HCT116 (cell line): ENCODE data around the gene CUX1. TPM values are rescaled to one million over a fixed set of nuclear protein-coding genes. Genes with fewer than 3 reads are reported as not detected.
"Not testable (repeated sequence)": the region's sequence is repeated elsewhere in the genome, so short reads cannot be mapped to it uniquely, and the experiment has no call there.

Source experiments
- ATAC-seq: fragments of 200-7000 bp; cut with Tn5 transposase; 2 replicates; pipeline ENCODE4 v1.9.1; 2020; ENCODE audit warnings: mild to moderate bottlenecking, moderate library complexity
- BruUV-seq: library from RNA; stranded (reverse); fragments of 400-500 nt; replicated peaks from 2 replicates; lab custom pipeline; 2021; lab: Mats Ljungman, UMichigan
- CTCF ChIA-PET: fragments of 300-600 bp; sonication (Branson Sonifier 250); formaldehyde crosslinking; loops from one replicate; lab custom pipeline; 2021; ENCODE audit warnings: antibody characterized with exemption; lab: Charles Lee
- POLR2A ChIA-PET: fragments of 300-600, 350-600 bp; sonication (Branson Sonifier 250); formaldehyde crosslinking; loops from one replicate; lab custom pipeline; 2021; ENCODE audit warnings: antibody characterized with exemption; lab: Charles Lee
- RAD21 ChIA-PET, 2 experiments: fragments of 300-600 bp; sonication (Branson Sonifier 250); formaldehyde crosslinking; loops; one replicate each; lab custom pipeline; 2023; ENCODE audit warnings: low total read pairs in 2 of 2; ENCODE audit not compliant: uncharacterized antibody in 2 of 2, unreplicated experiment in 2 of 2, low non-redundant PET in 1 of 2; lab: Charles Lee
- DNase-seq: peaks from one replicate; pipeline ENCODE4 v3.0.0-alpha.2; 2010; ENCODE audit warnings: low read depth, low spot score
- H2AFZ ChIP-seq: fragments of 200-600 bp; shearing (Covaris generic), sonication (generic); 2 replicates; pipeline ENCODE4 v1.6.1; 2017; ENCODE audit warnings: low read depth, mixed run types, mixed read lengths, antibody characterized with exemption, low read length; ENCODE audit not compliant: poor library complexity, severe bottlenecking
- H3K27ac ChIP-seq: 2 replicates; pipeline ENCODE4 v1.5.1; 2012; ENCODE audit warnings: low read depth, low read length
- H3K27me3 ChIP-seq: fragments of 200-600 bp; sonication (generic); 2 replicates; pipeline ENCODE4 v1.6.1; 2016; ENCODE audit warnings: mixed run types, low read length, mixed read lengths; ENCODE audit not compliant: insufficient read depth
- H3K36me3 ChIP-seq, 2 experiments: fragments of 200-500 bp in 1 of 2; fragments of 200-600 bp in 1 of 2; sonication (Bioruptor generic) in 1 of 2; sonication (generic) in 1 of 2; 2 replicates each; pipeline versions ENCODE4 v1.5.1 to v1.6.1; 2014 to 2016; ENCODE audit warnings: low read length in 2 of 2, inconsistent platforms in 1 of 2, mixed read lengths in 1 of 2, mixed run types in 1 of 2; ENCODE audit not compliant: insufficient read depth in 2 of 2, control insufficient read depth in 1 of 2
- H3K4me1 ChIP-seq, 2 experiments: fragments of 200-600 bp in 1 of 2; sonication (generic) in 1 of 2; 2 replicates each; pipeline versions ENCODE4 v1.5.1 to v1.6.1; 2012 to 2017; ENCODE audit warnings: low read length in 2 of 2, inconsistent platforms in 1 of 2, mild to moderate bottlenecking in 1 of 2, mixed read lengths in 1 of 2, mixed run types in 1 of 2, moderate library complexity in 1 of 2; ENCODE audit not compliant: insufficient read depth in 2 of 2, control insufficient read depth in 1 of 2
- H3K4me2 ChIP-seq: fragments of 200-600 bp; sonication (generic); 2 replicates; pipeline ENCODE4 v1.6.1; 2017; ENCODE audit warnings: mixed run types, low read length, mixed read lengths
- H3K4me3 ChIP-seq, 2 experiments: fragments of 200-600 bp in 1 of 2; sonication (generic) in 1 of 2; replicated peaks in 1 of 2; 2 replicates each; pipeline ENCODE4 v1.5.1; 2011 to 2016; ENCODE audit warnings: low read length in 2 of 2, control low read depth in 1 of 2, low read depth in 1 of 2, mild to moderate bottlenecking in 1 of 2, mixed read lengths in 1 of 2, mixed run types in 1 of 2
- H3K79me2 ChIP-seq: fragments of 200-600 bp; sonication (generic); 2 replicates; pipeline ENCODE4 v1.6.1; 2017; ENCODE audit warnings: mild to moderate bottlenecking, mixed run types, low read length, moderate library complexity, mixed read lengths; ENCODE audit not compliant: insufficient read depth
- H3K9ac ChIP-seq: fragments of 200-600 bp; sonication (generic); 2 replicates; pipeline ENCODE4 v1.6.1; 2016; ENCODE audit warnings: low read length, mixed read lengths
- H3K9me2 ChIP-seq: fragments of 200-600 bp; sonication (generic), shearing (Covaris generic); 2 replicates; pipeline ENCODE4 v1.6.1; 2017; ENCODE audit warnings: mixed run types, mild to moderate bottlenecking, moderate library complexity; ENCODE audit not compliant: insufficient read depth
- H3K9me3 ChIP-seq, 2 experiments: fragments of 200-500 bp in 1 of 2; fragments of 200-600 bp in 1 of 2; sonication (Bioruptor generic) in 1 of 2; sonication (generic) in 1 of 2; 2 replicates each; pipeline ENCODE4 v1.6.1; 2014 to 2017; ENCODE audit warnings: low read length in 2 of 2, mixed read lengths in 2 of 2, inconsistent platforms in 1 of 2, low read depth in 1 of 2, mild to moderate bottlenecking in 1 of 2, mixed run types in 1 of 2, moderate library complexity in 1 of 2; ENCODE audit not compliant: control insufficient read depth in 1 of 2, insufficient read depth in 1 of 2
- H4K20me1 ChIP-seq: fragments of 200-600 bp; sonication (generic), shearing (Covaris generic); 2 replicates; pipeline ENCODE4 v1.6.1; 2017; ENCODE audit warnings: mixed run types, mild to moderate bottlenecking, moderate library complexity; ENCODE audit not compliant: insufficient read depth
- CEBPB ChIP-seq: IDR thresholded peaks from 2 replicates; pipeline ENCODE4 v1.6.1; 2012; ENCODE audit warnings: low read depth
- CTCF ChIP-seq, 3 experiments: fragments of 200-600 bp in 1 of 3; sonication (generic) in 1 of 3; IDR thresholded peaks in 2 of 3; conservative IDR thresholded peaks in 1 of 3; 2 replicates each; pipeline ENCODE4 v1.5.1; 2012 to 2017; ENCODE audit warnings: low read depth in 2 of 3, low read length in 2 of 3, antibody characterized with exemption in 1 of 3, borderline replicate concordance in 1 of 3, control low read depth in 1 of 3, mild to moderate bottlenecking in 1 of 3, mixed read lengths in 1 of 3, mixed run types in 1 of 3, moderate library complexity in 1 of 3; ENCODE audit not compliant: insufficient read depth in 1 of 3
- ELF1 ChIP-seq: IDR thresholded peaks from 2 replicates; pipeline ENCODE4 v1.6.1; 2012; ENCODE audit warnings: low read depth, borderline replicate concordance
- EZH2phosphoT487 ChIP-seq: fragments of 200-600 bp; IDR thresholded peaks from 2 replicates; pipeline ENCODE4 v1.6.1; 2018; ENCODE audit warnings: antibody characterized with exemption, borderline replicate concordance
- FOSL1 ChIP-seq: IDR thresholded peaks from 2 replicates; pipeline ENCODE4 v1.6.1; 2012; ENCODE audit warnings: low read depth
- POLR2A ChIP-seq: IDR thresholded peaks from 2 replicates; pipeline ENCODE4 v1.7.0; 2011; ENCODE audit warnings: borderline replicate concordance; ENCODE audit not compliant: insufficient read depth, insufficient read length; ENCODE audit errors: extremely low read depth
- RAD21 ChIP-seq: IDR thresholded peaks from 2 replicates; pipeline ENCODE4 v1.6.1; 2012; ENCODE audit warnings: low read depth, mild to moderate bottlenecking
- SIN3A ChIP-seq: IDR thresholded peaks from 2 replicates; pipeline ENCODE4 v1.6.1; 2012; ENCODE audit warnings: low read depth
- SRF ChIP-seq: IDR thresholded peaks from 2 replicates; pipeline ENCODE4 v1.6.1; 2012; ENCODE audit warnings: low read depth
- intact Hi-C: fragments of 100-400 bp; cut with micrococcal nuclease; formaldehyde crosslinking; loops from 2 replicates; pipeline ENCODE4 v1.10.0; 2022
- total RNA-seq: library from RNA; stranded (reverse); gene quantifications from one replicate; pipeline ENCODE4 v1.2.1, GENCODE V29; 2021; ENCODE audit not compliant: unreplicated experiment

The CUX1 gene
- total RNA-seq, 1 experiment from 2014 or later: 68.9 TPM

DNA sequence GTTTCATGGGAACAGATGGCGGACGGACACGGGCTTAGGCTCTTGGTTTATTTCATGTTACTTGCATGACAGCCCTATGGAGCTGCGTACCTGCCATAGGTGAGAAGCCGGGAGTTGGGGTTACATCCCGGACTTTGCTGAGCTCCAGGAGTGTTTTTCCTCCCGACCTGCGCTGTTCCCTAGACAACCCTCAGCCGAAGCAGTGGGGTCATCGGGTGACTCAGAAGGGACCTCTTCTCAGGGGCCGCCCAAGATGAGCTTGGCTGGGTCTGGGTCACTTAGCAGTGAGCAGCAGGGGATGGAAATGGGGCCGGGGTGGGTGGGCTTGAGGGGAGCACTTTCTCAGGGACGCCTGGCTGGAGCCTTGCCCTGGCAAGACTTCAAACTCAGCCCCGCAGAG lies 11.9 kb downstream of the CUX1 start (continued):
- TF ChIP-seq CEBPB (no peak), FOSL1 (no peak), ELF1 (no peak)

GRCh38 chr7:101829821-101830220 lies 12.4 kb downstream of the CUX1 start:
- no peak for DNase-seq
- Histone ChIP-seq H3K27ac (no peak overlapping the region), H3K9ac (no peak overlapping the region), H4K20me1 (no peaks in the 10 kb centered on the region), H3K36me3 (no peaks in the 10 kb centered on the region; a peak in 1 of 4 replicates), H3K9me2 (no peaks in the 10 kb centered on the region), H3K9me3 (no peaks in the 10 kb centered on the region)
- CTCF ChIA-PET: no interaction called here
- TF ChIP-seq POLR2A: no peak
- no peak for TF ChIP-seq CTCF (IDR thresholded peaks at IDR 0.05 in 2 of 3, conservative IDR thresholded peaks at IDR 0.05 in 1 of 3; ENCODE audit: borderline replicate concordance in 1 of 3, insufficient read depth in 1 of 3, low read depth in 2 of 3, low read length in 2 of 3)
- TF ChIP-seq EZH2phosphoT487: no peak
- TF ChIP-seq SIN3A: no peak
- TF ChIP-seq RAD21: no peak
- no peak for TF ChIP-seq SRF
- no peak for TF ChIP-seq ELF1
- TF ChIP-seq, all 23 proteins: peak for 0
- H3K4me1 ChIP-seq: no peaks in the 10 kb centered on the region
- H2AFZ ChIP-seq: no peak overlapping the region
- no peak for ATAC-seq
- intact Hi-C loops: no loop called here
- no TSS peak for BruUV-seq
- RAD21 ChIA-PET: no interaction called here
- POLR2A ChIA-PET: no interaction called here
- no peak overlapping the region for H3K4me2 ChIP-seq
- H3K4me3 ChIP-seq: no peak overlapping the region
- H3K27me3 ChIP-seq: no peaks in the 10 kb centered on the region
- H3K79me2 ChIP-seq: peaks cover 97% of the 10 kb centered on the region

DNA sequence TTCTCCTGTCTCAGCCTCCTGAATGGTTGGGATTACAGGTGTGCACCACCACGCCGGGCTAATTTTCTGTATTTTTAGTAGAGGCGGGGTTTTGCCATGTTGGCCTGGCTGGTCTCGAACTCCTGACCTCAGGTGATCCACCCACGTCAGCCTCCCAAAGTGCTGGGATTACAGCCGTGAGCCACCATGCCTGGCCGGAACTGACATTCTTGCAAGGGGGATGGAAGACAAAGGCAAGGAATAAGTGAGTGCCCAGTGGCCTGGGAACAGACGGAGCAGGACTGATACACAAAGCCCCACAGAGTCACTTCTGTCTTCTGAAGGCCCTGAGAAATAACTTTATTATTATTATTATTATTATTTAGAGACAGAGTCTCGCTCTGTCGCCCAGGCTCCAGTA lies 14.0 kb downstream of the CUX1 start:
- H3K27me3 ChIP-seq, H3K27ac ChIP-seq, H3K4me2 ChIP-seq, ATAC-seq, intact Hi-C loops, BruUV-seq, H4K20me1 ChIP-seq, H3K9ac ChIP-seq, H3K36me3 ChIP-seq, CTCF ChIA-PET, POLR2A ChIA-PET, DNase-seq, H2AFZ ChIP-seq, H3K4me1 ChIP-seq, H3K9me2 ChIP-seq, RAD21 ChIA-PET, H3K4me3 ChIP-seq, H3K9me3 ChIP-seq: not testable (repeated sequence)
- H3K79me2 ChIP-seq: peaks cover 97% of the 10 kb centered on the region
